Activated T-cell treated with anti-CD3 and anti-CD28 coated beads for 4 hours (primary cell): ENCODE results near the gene SLC34A1.
"Not testable (repeated sequence)": the region's sequence is repeated elsewhere in the genome, so short reads cannot be mapped to it uniquely, and the experiment has no call there.

Source experiments
- DNase-seq: peaks from one replicate; pipeline ENCODE4 v3.0.0-alpha.2; 2020

Gene SLC34A1

GRCh38 chr5:177355162-177355867 lies 28.9 kb upstream of the SLC34A1 start:
- no peak for DNase-seq

DNA sequence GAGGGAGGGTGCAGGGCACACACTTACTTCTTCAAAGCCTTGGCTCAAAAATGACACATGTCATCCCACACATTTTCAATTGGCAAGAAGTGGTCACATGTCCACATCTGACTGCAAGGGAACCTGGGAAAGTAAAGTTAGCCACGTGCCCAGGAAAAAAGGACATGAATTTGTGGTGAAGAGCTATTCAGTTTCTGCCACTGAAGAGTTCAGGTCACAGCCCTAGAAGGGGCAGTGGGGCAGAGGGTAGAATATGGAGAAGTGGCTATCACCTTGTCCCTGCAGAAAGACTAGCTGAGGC lies 28.4 kb upstream of the SLC34A1 start:
- DNase-seq: no peak

DNA sequence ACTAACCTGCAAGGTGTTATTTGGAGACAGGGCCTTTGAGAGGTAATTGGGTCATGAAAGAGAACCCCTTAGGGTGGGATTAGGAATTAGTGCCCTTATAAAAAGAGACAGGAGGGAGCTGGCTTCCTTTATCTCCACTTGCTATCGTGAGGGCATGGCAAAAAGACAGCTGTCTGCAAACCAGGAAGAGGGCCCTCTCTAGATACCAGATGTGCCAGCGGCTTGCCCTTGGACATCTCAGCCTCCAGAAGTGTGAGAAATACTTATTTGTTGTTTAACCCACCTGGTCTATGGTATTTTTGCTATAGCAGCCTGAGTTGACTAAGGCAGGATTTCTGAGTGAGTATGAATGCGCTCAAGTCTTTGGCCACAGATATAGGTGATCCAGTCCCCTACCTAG lies 27.5 kb upstream of the SLC34A1 start:
- no peak for DNase-seq

DNA sequence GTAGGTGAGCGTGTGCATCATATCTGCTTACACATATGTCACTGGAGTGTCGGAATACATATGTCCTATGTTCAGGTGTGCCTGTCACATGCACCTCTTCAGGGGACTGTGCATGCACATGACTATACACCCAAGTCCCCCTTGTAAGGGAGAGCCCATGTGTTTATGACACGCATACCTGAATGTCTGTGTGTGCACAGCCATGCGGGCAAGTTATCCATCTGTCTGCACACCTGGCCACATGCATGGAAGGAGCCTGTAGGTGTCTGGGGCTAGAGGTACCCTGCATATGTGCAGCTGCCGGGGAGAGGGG lies 27.1 kb upstream of the SLC34A1 start:
- DNase-seq: no peak

DNA sequence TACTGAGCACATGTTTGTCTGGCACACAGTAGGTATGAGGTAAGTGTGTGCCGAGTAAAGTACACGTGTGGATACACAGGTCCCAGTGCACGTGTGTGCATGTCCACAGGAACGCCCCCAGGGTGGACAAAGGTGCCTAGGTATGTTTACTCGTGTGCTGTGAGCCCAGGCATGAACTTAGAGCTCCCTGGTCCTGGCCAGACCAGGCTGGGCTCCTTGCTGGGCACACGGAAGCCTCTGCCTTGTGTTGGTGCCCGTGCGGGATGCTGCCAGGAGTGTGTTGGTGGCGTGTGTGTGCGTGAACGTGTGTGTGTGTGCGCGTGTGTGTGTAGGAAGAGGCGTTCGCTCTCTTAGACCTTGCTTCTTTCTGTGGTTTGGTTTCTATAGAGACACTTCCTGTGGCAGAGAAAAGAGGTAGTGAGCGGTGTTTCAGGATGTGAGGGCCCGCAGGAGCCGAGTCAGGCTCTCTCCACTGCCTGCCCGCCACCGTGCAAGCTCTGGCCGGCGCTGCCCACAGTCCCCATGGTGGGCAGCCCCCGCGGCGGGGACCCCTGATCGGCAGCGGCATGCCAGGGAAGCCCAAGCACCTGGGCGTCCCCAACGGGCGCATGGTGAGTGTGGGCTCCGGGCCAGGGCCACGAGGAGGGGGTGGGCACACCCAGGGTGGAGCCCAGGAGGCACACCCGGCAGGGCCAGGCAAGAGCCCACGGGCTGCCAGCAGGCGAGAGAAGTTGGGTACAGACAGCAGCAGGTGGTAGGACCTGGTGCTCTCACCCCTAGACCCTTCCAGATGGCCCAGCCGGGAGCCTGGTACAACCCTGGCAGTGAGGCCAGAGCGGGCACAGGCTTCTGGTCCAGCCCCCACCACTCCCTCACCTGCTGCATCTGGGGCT lies 26.5 kb upstream of the SLC34A1 start, which contains the start of gene RGS14:
Gene RGS14 (plus strand): TSS at position 466 of the 893 bp plus-strand sequence. CDS start 101 bp downstream, at position 567.
- DNase-seq: peak; percentile 42

- DNase-seq: no peak
Measured at GRCh38 chr5:177358370-177358819, 25.8 kb upstream of the SLC34A1 start.

DNA sequence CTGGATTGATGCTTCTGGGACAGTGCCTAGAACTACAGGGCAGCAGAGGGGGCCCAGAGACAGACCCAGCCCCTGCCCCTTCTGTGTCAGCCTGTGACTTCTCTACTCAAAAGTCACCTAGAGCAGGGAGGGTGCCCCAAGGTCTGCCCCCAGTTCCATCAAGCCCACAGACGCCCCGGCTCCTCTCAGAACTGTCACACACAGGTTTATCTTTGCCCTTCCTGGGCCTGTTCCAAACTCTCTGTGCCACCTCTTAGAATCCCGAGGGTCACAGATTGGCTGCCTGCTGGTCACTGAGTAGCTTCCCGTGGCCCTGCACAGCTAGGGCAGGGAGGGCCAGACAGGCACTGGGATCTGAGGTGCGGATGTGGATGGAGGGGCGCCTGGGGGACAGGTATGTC lies 24.8 kb upstream of the SLC34A1 start:
- DNase-seq: no peak

GRCh38 chr5:177359860-177360259 lies 24.4 kb upstream of the SLC34A1 start:
- DNase-seq: no peak

GRCh38 chr5:177360740-177361139 lies 23.5 kb upstream of the SLC34A1 start:
- not testable (repeated sequence) for DNase-seq

- no peak for DNase-seq
Measured at GRCh38 chr5:177361418-177362291, 22.6 kb upstream of the SLC34A1 start.

DNA sequence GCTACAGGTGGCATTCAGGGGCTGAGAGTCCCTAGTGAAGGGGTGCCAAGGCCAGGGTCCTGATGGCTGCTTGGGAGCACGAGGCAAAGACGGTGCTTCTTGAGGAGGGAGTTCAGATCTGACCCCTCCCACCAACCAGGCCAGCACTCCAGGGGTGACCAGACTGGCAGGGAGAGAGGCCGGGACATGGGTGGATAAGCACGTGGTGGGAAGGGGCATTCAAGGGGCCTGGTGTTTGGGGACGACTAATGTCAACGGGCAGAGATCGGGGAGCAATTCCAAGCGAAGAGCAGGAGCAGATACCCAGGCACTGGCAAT lies 22.0 kb upstream of the SLC34A1 start:
- DNase-seq: no peak

DNA sequence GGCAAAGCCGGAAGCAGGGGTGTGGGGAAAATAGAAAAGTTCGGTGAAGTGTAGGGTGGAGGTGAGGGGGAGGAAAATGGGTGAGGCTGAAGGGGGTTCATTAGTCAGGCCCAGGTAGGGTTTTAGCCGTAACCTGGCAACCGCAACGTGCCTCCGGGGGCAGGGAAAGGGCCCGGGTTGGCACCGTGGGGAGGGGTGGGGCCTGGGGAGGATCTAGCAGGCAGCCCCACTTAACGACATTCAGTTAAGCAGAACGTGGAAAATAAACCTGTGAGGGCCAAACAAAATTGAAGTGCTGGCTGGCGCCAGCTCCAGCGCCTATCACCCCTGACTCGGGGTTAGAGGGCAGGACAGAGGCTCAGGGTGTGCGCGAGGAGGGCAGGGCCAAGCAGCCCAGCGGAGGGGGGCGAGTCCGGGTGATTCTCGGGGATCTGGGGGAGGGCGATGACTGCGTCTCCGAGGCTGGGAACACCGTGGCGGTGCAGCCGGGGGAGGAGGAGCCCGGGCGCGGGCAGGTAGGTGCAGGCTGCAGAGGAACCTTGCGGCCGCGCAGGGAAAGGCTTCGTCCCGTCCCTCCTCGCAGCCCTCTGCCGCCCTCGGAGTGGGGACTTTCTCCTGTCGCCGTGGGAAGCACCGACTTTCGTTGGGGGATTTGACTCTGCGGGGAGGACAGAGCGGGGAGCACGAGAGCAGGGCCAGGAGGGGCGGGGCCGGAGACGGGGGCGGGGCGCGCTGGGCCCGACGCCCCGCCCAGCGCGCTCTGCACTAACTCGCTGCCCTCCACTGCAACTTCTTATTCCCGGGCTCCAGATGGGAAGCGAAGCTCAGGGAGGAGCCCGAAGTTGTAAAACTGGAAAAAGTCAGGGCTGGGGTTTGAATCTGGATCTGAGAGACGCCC lies 21.4 kb upstream of the SLC34A1 start:
- DNase-seq: peak; percentile 62

DNA sequence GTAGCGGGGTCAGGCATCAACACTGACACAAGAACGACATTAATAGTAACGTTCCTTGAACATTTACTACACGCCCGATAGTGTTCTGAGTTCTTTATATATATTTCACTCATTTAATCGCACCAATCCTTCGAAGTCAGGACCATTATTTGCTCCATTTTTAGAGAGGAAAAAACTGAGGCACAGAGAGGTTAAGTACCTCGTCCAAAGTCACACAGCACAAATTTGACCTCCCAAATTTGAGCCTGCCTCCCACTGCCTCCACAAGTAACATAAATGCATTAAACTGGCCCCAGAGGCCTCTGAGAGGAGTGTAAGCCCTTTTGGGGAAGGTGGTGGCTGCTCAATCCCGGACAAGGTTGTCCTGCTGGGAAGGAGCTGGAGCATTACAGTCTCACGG lies 20.7 kb upstream of the SLC34A1 start:
- DNase-seq: no peak

DNA sequence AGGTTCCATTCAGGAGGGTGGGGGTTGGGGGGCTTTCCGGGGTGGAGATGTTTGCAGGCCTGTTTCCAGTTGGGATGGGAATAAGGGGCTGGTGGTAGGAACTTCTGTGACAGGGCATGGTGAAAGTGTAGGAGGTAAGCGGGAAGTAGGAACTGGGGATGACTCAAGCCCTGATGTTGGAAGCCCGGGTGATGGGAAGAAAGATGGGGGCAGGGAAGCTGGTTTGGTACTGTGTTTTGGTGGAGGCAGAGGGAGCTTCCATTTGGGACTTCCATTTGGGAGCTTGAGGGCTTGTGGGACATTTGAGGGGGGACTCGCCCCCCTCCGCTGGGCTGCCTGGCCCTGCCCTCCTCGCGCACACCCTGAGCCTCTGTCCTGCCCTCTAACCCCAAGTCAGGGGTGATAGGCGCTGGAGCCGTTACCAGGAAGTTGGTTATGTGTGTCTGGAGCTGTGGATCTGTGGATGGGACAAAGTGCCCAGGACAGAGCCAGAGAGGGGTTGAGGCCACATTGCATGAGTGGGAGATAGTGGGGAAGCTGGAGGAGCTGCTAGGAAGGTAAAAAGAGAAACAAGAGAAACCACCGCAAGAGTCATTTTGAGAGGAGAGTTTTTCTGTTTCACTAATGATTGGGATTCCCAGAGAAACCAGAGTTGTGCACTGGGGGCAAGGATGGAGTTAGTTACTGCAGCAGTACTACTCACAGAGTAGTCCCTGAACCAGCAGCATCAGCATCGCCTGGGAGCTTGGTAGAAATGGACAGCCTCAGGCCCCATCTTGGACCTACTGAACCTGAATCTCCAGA lies 19.9 kb upstream of the SLC34A1 start:
- no peak for DNase-seq

GRCh38 chr5:177365845-177366527 lies 18.2 kb upstream of the SLC34A1 start:
- DNase-seq: no peak

- DNase-seq: no peak
Measured at GRCh38 chr5:177366528-177367322, 17.5 kb upstream of the SLC34A1 start.

DNA sequence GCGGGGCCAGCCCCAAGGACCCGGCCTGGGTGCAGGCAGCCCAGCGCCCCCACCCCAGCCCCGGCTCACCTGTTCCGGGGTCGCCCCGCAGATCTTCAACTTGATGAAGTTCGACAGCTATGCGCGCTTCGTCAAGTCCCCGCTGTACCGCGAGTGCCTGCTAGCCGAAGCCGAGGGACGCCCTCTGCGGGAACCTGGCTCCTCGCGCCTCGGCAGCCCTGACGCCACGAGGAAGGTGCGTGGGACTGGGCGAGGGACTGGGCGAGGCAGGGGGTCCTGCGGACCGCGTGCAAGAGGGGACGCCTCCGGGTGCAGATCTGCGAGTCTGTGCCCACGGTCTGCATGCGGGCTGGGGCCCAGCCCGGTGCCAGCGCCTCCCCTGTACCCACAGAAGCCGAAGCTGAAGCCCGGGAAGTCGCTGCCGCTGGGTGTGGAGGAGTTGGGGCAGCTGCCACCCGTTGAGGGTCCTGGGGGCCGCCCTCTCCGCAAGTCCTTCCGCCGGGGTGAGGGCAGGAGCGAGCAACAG lies 16.8 kb upstream of the SLC34A1 start:
- no peak for DNase-seq

DNA sequence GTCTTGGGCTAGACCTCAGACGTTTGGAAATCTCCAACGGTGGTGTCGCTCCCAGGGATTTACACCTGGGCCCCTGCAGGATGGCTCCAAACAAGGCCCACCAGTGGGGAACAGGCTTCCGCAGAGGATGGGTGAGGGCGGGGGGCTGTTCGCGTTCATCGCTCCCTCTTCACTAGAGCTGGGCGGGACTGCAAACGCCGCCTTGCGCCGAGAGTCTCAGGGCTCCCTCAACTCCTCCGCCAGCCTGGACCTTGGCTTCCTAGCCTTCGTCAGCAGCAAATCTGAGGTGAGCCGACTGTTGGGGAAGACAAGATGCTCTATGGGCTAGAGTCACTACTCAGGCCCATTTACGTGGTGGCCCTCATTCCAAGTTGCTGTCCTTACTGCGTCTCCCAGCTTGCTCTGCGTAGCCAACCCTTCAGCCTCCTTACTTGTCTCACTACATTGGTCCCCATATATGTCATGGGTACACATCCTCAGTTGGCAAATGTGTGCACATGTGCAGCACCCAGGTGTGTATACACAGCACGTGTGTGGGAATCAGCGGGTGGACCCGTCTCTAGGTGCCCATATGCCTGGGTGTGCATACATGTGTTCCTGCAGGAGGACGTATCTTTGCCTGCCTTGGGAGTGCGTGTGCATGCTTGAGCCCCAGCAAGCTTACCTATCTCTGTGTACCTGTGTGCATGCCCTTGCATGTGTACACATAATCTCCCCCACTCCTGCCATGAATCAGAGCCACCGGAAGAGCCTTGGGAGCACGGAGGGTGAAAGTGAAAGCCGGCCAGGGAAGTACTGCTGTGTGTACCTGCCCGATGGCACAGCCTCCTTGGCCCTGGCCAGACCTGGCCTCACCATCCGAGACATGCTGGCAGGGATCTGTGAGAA lies 16.0 kb upstream of the SLC34A1 start:
- DNase-seq: no peak
